K562 (cell line): ENCODE data around the gene TUBB1. TPM values are rescaled to one million over a fixed set of nuclear protein-coding genes. Genes with fewer than 3 reads are reported as not detected.
A peak's percentile ranks its signal among the peaks of the same experiment; 100 is the strongest.

Experiments
- BCOR ChIP-seq: fragments of 450-650 bp; IDR thresholded peaks from 2 replicates; pipeline ENCODE4 v1.6.1; 2016
- DIDO1 ChIP-seq: fragments of 450-650 bp; IDR thresholded peaks from 2 replicates; pipeline ENCODE4 v1.6.1; 2016; ENCODE audit warnings: low read depth, missing biosample characterization, missing genetic modification characterization
- DMBX1 ChIP-seq: fragments of 250-450 bp; sonication (Bioruptor Pico); IDR thresholded peaks from 2 replicates; pipeline ENCODE4 v1.8.0; 2022; ENCODE audit warnings: inconsistent platforms, mild to moderate bottlenecking, moderate library complexity, borderline replicate concordance
- FOXA1 ChIP-seq: fragments of 450-650 bp; IDR thresholded peaks from 2 replicates; pipeline ENCODE4 v1.6.1; 2016; ENCODE audit warnings: mild to moderate bottlenecking, borderline replicate concordance
- HDGF ChIP-seq: fragments of 450-650 bp; IDR thresholded peaks from 2 replicates; pipeline ENCODE4 v1.6.1; 2016
- KAT8 ChIP-seq: fragments of 450-650 bp; IDR thresholded peaks from 2 replicates; pipeline ENCODE4 v1.6.1; 2016; ENCODE audit warnings: low read depth, mild to moderate bottlenecking
- MCM7 ChIP-seq, 2 experiments: fragments of 450-650 bp; IDR thresholded peaks; 2 replicates each; pipeline ENCODE4 v1.6.1; 2016 to 2018
- MLLT1 ChIP-seq, 2 experiments: fragments of 450-650 bp; IDR thresholded peaks; 2 replicates each; pipeline ENCODE4 v1.6.1; 2016
- MLX ChIP-seq, 2 experiments: fragments of 450-650 bp in 1 of 2; sonication (generic) in 1 of 2; formaldehyde crosslinking; conservative IDR thresholded peaks; 2 replicates each; pipeline versions ENCODE4 v1.4.0 to v1.8.1; 2020 to 2022; ENCODE audit warnings: mild to moderate bottlenecking in 1 of 2, missing genetic modification reagents in 1 of 2
- POLR3G ChIP-seq: IDR thresholded peaks from 2 replicates; pipeline ENCODE4 v1.6.1; 2011; ENCODE audit not compliant: insufficient read length, insufficient replicate concordance; ENCODE audit errors: extremely low read depth
- RAD21 ChIP-seq, 2 experiments: fragments of 250-450 bp in 1 of 2; fragments of 450-650 bp in 1 of 2; sonication (Bioruptor Pico) in 1 of 2; formaldehyde crosslinking in 1 of 2; IDR thresholded peaks in 1 of 2; conservative IDR thresholded peaks in 1 of 2; 2 replicates each; pipeline versions ENCODE4 v1.4.0 to v1.8.0; 2020 to 2022; ENCODE audit warnings: mild to moderate bottlenecking in 2 of 2, moderate library complexity in 1 of 2
- RCOR1 ChIP-seq, 2 experiments: IDR thresholded peaks; 2 replicates each; pipeline ENCODE4 v1.6.1; 2012; ENCODE audit warnings: low read depth in 2 of 2, low read length in 2 of 2, borderline replicate concordance in 1 of 2, improper control_type of control experiment in 1 of 2
- SIN3B ChIP-seq: fragments of 450-650 bp; IDR thresholded peaks from 2 replicates; pipeline ENCODE4 v1.6.1; 2017; ENCODE audit warnings: low read depth, mild to moderate bottlenecking, moderate library complexity
- SRF ChIP-seq, 2 experiments: fragments of 250-450, 450-650 bp in 1 of 2; sonication (Bioruptor Pico) in 1 of 2; sonication (generic) in 1 of 2; formaldehyde crosslinking; IDR thresholded peaks; 2 replicates each; pipeline versions ENCODE4 v1.5.0 to v1.5.1; 2020 to 2022; ENCODE audit warnings: mild to moderate bottlenecking in 1 of 2, missing genetic modification reagents in 1 of 2
- SRSF9 ChIP-seq: fragments of 200-400 bp; formaldehyde crosslinking; IDR thresholded peaks from 2 replicates; pipeline ENCODE4 v1.6.1; 2017; ENCODE audit warnings: low read depth, low read length, borderline replicate concordance
- TBP ChIP-seq: optimal IDR thresholded peaks from 2 replicates; pipeline ENCODE3; 2011; ENCODE audit warnings: low read depth, low read length, improper control_type of control experiment
- TCF7 ChIP-seq: sonication (generic); IDR thresholded peaks from 2 replicates; pipeline ENCODE4 v1.6.1; 2016; ENCODE audit warnings: antibody characterized with exemption, borderline replicate concordance
- ZEB2 ChIP-seq: fragments of 450-650 bp; IDR thresholded peaks from 2 replicates; pipeline ENCODE4 v1.6.1; 2016
- ZNF551 ChIP-seq: fragments of 250-450 bp; sonication (Bioruptor Pico); IDR thresholded peaks from 2 replicates; pipeline ENCODE4 v1.5.0; 2021; ENCODE audit warnings: mild to moderate bottlenecking, moderate library complexity
- ZNF586 ChIP-seq: fragments of 450-650 bp; formaldehyde crosslinking; conservative IDR thresholded peaks from 2 replicates; pipeline ENCODE4 v1.4.0; 2020; ENCODE audit warnings: mild to moderate bottlenecking, moderate library complexity
- ZNF76 ChIP-seq: fragments of 250-450 bp; sonication (Bioruptor Pico); IDR thresholded peaks from 2 replicates; pipeline ENCODE4 v1.4.0; 2020; ENCODE audit warnings: mild to moderate bottlenecking, moderate library complexity, borderline replicate concordance
- ZNF77 ChIP-seq: fragments of 250-450 bp; sonication (Bioruptor Pico); IDR thresholded peaks from 2 replicates; pipeline ENCODE4 v1.5.0; 2020
- ZNF778 ChIP-seq: fragments of 450-650 bp; formaldehyde crosslinking; IDR thresholded peaks from 2 replicates; pipeline ENCODE4 v1.4.0; 2020; ENCODE audit warnings: mild to moderate bottlenecking, moderate library complexity
- polyA plus RNA-seq, 8 experiments: library from polyadenylated mRNA; depleted of rRNA in 4 of 8; stranded (reverse) in 5 of 8; unstranded in 3 of 8; fragments of >200 nt; fragmentation: Nextera tagmentation in 2 of 8; fragmentation: Illumina TruSeq in 1 of 8; extraction: Ambion mirVana in 2 of 8; extraction: Trizol in 1 of 8; gene quantifications; 2 replicates each; pipeline versions ENCODE4 v1.2.1 to v1.2.3, GENCODE V29; 2011 to 2014; ENCODE audit warnings: inconsistent platforms in 1 of 8, missing spikeins in 1 of 8
- total RNA-seq, 7 experiments: library from RNA; depleted of rRNA in 6 of 7; stranded (reverse); fragments of >200 nt in 6 of 7; fragmentation: Illumina TruSeq in 2 of 7; extraction: Trizol in 2 of 7; gene quantifications; 2 replicates each; pipeline versions ENCODE4 v1.2.1 to v1.2.3, GENCODE V29; 2011 to 2021; ENCODE audit warnings: low replicate concordance in 1 of 7
- TF ChIP-seq, protein P1 (sequence below): sonication (generic); formaldehyde crosslinking; IDR thresholded peaks from 2 replicates; pipeline ENCODE4 v1.8.1; 2022; ENCODE audit warnings: missing genetic modification reagents
- TF ChIP-seq, protein P2 (sequence below): fragments of 250-450 bp; sonication (Bioruptor Pico); IDR thresholded peaks from 2 replicates; pipeline ENCODE4 v1.5.0; 2020; ENCODE audit warnings: mild to moderate bottlenecking, borderline replicate concordance

TUBB1 gene
- total and polyA plus RNA-seq, 9 of the 15 experiments (the other 6 are each of a cell fraction or from before 2014, with no cell fraction given), result 1.5 to 3.9 (median 2.4) TPM

GRCh38 chr20:59032023-59032712 is 12.9 kb downstream of the TUBB1 start, which contains the start of gene ATP5F1E (continued):
- no peak for TF ChIP-seq POLR3G
- no peak for TF ChIP-seq MLX (CRISPR knock-in tag; conservative IDR thresholded peaks at IDR 0.05)
- no peak for TF ChIP-seq ZNF77 (CRISPR knock-in tag)
- no peak for TF ChIP-seq FOXA1
- TF ChIP-seq ZNF551 (CRISPR knock-in tag), result no peak
- TF ChIP-seq RCOR1 (IDR thresholded peaks at IDR 0.05; ENCODE audit: borderline replicate concordance in 1 of 2, low read depth in 2 of 2, low read length in 2 of 2), result no peak
- TF ChIP-seq RAD21 (CRISPR knock-in tag; conservative IDR thresholded peaks at IDR 0.05 in 1 of 2, IDR thresholded peaks at IDR 0.05 in 1 of 2), result peak in 1 of 2 experiments; percentile 13; a peak in 1 of 4 replicates
- no peak for TF ChIP-seq ZNF586 (CRISPR knock-in tag)
- TF ChIP-seq TBP, result peak; percentile 54
- TF ChIP-seq MLLT1 (IDR thresholded peaks at IDR 0.05), result peak in 1 of 2 experiments; percentile 57; a peak in 1 of 4 replicates
- no peak; a peak in 1 of 4 replicates for TF ChIP-seq SRF (CRISPR knock-in tag; IDR thresholded peaks at IDR 0.05)
- TF ChIP-seq ZEB2, result no peak
- TF ChIP-seq ZNF76 (CRISPR knock-in tag), result peak; percentile 97
- TF ChIP-seq HDGF, result no peak
- 0 out of 2 replicates have a peak, but pooled peaks have one; percentile 37 for TF ChIP-seq DIDO1
- peak; percentile 35; the same call in 1 of the 2 replicates for TF ChIP-seq SIN3B
- TF ChIP-seq KAT8, result no peak
- TF ChIP-seq TCF7, result no peak
- TF ChIP-seq SRSF9, result no peak
- TF ChIP-seq DMBX1 (CRISPR knock-in tag), result peak; percentile 97
- no peak for TF ChIP-seq MCM7 (IDR thresholded peaks at IDR 0.05)
- TF ChIP-seq, protein P1, sequence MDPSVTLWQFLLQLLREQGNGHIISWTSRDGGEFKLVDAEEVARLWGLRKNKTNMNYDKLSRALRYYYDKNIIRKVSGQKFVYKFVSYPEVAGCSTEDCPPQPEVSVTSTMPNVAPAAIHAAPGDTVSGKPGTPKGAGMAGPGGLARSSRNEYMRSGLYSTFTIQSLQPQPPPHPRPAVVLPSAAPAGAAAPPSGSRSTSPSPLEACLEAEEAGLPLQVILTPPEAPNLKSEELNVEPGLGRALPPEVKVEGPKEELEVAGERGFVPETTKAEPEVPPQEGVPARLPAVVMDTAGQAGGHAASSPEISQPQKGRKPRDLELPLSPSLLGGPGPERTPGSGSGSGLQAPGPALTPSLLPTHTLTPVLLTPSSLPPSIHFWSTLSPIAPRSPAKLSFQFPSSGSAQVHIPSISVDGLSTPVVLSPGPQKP, result no peak
- no peak for TF ChIP-seq BCOR
- TF ChIP-seq ZNF778 (CRISPR knock-in tag), result no peak
- TF ChIP-seq, protein P2, sequence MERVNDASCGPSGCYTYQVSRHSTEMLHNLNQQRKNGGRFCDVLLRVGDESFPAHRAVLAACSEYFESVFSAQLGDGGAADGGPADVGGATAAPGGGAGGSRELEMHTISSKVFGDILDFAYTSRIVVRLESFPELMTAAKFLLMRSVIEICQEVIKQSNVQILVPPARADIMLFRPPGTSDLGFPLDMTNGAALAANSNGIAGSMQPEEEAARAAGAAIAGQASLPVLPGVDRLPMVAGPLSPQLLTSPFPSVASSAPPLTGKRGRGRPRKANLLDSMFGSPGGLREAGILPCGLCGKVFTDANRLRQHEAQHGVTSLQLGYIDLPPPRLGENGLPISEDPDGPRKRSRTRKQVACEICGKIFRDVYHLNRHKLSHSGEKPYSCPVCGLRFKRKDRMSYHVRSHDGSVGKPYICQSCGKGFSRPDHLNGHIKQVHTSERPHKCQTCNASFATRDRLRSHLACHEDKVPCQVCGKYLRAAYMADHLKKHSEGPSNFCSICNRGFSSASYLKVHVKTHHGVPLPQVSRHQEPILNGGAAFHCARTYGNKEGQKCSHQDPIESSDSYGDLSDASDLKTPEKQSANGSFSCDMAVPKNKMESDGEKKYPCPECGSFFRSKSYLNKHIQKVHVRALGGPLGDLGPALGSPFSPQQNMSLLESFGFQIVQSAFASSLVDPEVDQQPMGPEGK (CRISPR knock-in tag), result peak; percentile 95; the same call in 1 of the 2 replicates
